Mammary epithelial cell (primary cell): ENCODE data around the gene GTPBP6.

ENCODE experiments used
- EZH2 ChIP-seq: IDR thresholded peaks from 2 replicates; pipeline ENCODE4 v1.6.1; 2012; ENCODE audit warnings: low read length, inconsistent platforms, borderline replicate concordance
- TF ChIP-seq, protein P1 (sequence below), 2 donors: IDR thresholded peaks in 1 of 2; conservative IDR thresholded peaks in 1 of 2; 2 replicates each; pipeline ENCODE4 v1.5.1; 2011 to 2012; ENCODE audit warnings: inconsistent platforms in 2 of 2, low read length in 2 of 2, mild to moderate bottlenecking in 2 of 2, control low read depth in 1 of 2, low read depth in 1 of 2; ENCODE audit not compliant: insufficient read depth in 1 of 2; ENCODE audit errors: extremely low read depth in 1 of 2

DNA sequence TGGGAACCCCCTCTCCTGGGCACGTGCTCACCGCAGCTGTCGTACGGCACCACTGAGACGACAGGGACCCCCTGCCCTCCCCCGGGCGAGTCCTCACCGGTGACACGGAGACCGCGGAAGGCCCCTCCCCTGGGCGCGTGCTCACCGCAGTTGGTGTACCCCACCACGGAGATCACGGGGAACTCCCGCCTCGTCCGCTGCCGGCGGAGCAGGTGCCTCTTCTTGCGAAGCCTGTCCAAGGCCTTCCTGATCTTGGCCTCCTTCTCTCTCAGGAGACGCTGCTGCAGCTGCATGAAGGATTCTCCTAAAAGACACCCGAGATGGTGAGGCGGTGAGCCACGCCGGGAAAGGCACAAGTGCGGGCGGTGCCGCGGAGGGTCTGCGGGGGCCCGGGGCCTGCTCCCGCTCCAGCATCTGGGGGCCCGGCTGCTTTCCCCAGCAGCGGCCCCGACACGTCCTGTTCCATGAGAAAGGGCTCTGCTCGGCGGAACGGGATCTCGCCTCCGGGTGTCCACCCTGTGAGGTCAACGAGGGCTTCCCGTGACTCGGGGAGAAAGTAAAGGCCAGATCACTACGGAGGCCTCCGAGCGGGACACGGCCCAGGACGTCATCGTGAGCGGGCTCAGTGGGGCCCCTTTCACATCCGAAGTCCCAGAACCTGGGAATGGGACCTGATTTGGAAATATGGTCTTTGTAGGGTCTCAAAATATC, 5.8 kb downstream of the GTPBP6 start:
- TF ChIP-seq, protein P1, sequence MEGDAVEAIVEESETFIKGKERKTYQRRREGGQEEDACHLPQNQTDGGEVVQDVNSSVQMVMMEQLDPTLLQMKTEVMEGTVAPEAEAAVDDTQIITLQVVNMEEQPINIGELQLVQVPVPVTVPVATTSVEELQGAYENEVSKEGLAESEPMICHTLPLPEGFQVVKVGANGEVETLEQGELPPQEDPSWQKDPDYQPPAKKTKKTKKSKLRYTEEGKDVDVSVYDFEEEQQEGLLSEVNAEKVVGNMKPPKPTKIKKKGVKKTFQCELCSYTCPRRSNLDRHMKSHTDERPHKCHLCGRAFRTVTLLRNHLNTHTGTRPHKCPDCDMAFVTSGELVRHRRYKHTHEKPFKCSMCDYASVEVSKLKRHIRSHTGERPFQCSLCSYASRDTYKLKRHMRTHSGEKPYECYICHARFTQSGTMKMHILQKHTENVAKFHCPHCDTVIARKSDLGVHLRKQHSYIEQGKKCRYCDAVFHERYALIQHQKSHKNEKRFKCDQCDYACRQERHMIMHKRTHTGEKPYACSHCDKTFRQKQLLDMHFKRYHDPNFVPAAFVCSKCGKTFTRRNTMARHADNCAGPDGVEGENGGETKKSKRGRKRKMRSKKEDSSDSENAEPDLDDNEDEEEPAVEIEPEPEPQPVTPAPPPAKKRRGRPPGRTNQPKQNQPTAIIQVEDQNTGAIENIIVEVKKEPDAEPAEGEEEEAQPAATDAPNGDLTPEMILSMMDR (conservative IDR thresholded peaks at IDR 0.05 in 1 of 2, IDR thresholded peaks at IDR 0.05 in 1 of 2; ENCODE audit: extremely low read depth in 1 of 2, insufficient read depth in 1 of 2, low read depth in 1 of 2, low read length in 2 of 2): no peak
- TF ChIP-seq EZH2: no peak
